HUES6 (cell line): ENCODE results near the gene ARHGEF33.
A peak's percentile ranks its signal among the peaks of the same experiment; 100 is the strongest.

Source experiments
- H3K27ac ChIP-seq: 2 replicates; pipeline ENCODE4 v1.7.0; 2013; ENCODE audit warnings: low read depth, mild to moderate bottlenecking, low read length, inconsistent platforms
- H3K27me3 ChIP-seq: 2 replicates; pipeline ENCODE4 v1.6.1; 2013; ENCODE audit warnings: low read length; ENCODE audit not compliant: control insufficient read depth, insufficient read depth
- H3K36me3 ChIP-seq: 2 replicates; pipeline ENCODE4 v1.6.1; 2013; ENCODE audit warnings: low read length; ENCODE audit not compliant: control insufficient read depth, insufficient read depth
- H3K4me1 ChIP-seq: 2 replicates; pipeline ENCODE4 v1.6.1; 2013; ENCODE audit warnings: low read length; ENCODE audit not compliant: control insufficient read depth, insufficient read depth
- H3K4me3 ChIP-seq: 2 replicates; pipeline ENCODE4 v1.5.1; 2013; ENCODE audit warnings: low read depth, low read length
- H3K9ac ChIP-seq: one replicate; pipeline ENCODE4 v1.6.1; 2013; ENCODE audit warnings: mild to moderate bottlenecking, low read length
- H3K9me3 ChIP-seq: 2 replicates; pipeline ENCODE4 v1.6.1; 2013; ENCODE audit warnings: low read depth, low read length; ENCODE audit not compliant: control insufficient read depth, insufficient read depth

Gene ARHGEF33

GRCh38 chr2:39017334-39017733 lies 127.7 kb downstream of the ARHGEF33 start:
- H3K27ac ChIP-seq, result no peak overlapping the region
- no peaks in the 10 kb centered on the region for H3K9me3 ChIP-seq
- no peak overlapping the region for H3K9ac ChIP-seq
- H3K27me3 ChIP-seq, result no peaks in the 10 kb centered on the region
- peaks cover 14% of the 10 kb centered on the region; the same call in 1 of the 2 replicates for H3K4me1 ChIP-seq
- H3K4me3 ChIP-seq, result no peak overlapping the region
- H3K36me3 ChIP-seq, result peaks cover 17% of the 10 kb centered on the region

DNA sequence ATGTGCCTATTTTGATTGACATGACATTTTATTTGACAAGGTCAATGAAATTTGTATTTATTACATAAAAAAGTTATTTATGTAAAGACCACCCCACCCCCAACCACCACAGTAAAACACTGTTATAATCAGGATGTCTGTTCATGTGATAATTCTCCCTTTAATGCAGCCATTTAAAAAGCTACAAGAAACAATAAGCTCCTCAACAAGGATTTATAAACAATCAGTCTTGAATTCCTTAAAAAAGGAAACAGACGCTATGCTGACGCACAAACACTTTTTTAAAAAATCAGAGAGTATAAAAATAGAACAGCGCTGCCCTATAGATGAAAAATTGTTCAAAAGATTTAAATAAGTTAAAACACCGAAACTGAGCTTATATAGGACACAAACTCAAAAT lies 129.0 kb downstream of the ARHGEF33 start:
- Histone ChIP-seq H3K9me3 (no peaks in the 10 kb centered on the region), H3K9ac (no peak overlapping the region), H3K36me3 (peaks cover 12% of the 10 kb centered on the region), H3K27ac (peak overlapping the region; percentile 42; the same call in 1 of the 2 replicates), H3K4me3 (no peak overlapping the region), H3K27me3 (no peaks in the 10 kb centered on the region), H3K4me1 (peaks cover 14% of the 10 kb centered on the region; the same call in 1 of the 2 replicates)

GRCh38 chr2:39020383-39020782 lies 130.7 kb downstream of the ARHGEF33 start:
- Histone ChIP-seq H3K36me3 (peaks cover 10% of the 10 kb centered on the region), H3K9me3 (no peaks in the 10 kb centered on the region), H3K27me3 (no peaks in the 10 kb centered on the region), H3K27ac (no peak overlapping the region), H3K9ac (no peak overlapping the region), H3K4me3 (no peak overlapping the region), H3K4me1 (peaks cover 14% of the 10 kb centered on the region; the same call in 1 of the 2 replicates)

GRCh38 chr2:39022642-39023235 lies 133.1 kb downstream of the ARHGEF33 start:
- peaks cover 10% of the 10 kb centered on the region for H3K36me3 ChIP-seq
- H3K9ac ChIP-seq, result no peak overlapping the region
- H3K4me3 ChIP-seq, result no peak overlapping the region

DNA sequence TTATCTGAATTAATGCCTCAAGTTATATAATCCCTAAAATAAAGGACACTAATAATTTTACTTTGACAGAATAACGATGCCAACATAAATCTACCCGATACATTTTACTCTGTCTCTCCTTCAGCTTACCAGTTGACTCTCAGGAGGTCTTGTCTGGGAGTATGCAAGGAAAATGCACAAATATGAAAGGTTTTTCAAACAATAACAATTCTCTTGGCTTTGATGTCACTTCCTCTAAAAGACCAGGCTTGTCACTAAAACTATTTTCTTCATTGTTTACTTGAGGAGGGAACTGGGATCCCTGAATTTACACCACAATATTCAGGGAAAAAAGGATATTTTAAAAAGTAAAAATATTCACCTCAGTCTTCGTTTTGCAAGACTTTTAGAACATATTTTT lies 134.0 kb downstream of the ARHGEF33 start:
- no peaks in the 10 kb centered on the region for H3K27me3 ChIP-seq
- no peak overlapping the region for H3K9ac ChIP-seq
- peaks cover 13% of the 10 kb centered on the region for H3K36me3 ChIP-seq
- H3K4me1 ChIP-seq, result peaks cover 17% of the 10 kb centered on the region; the same call in 1 of the 2 replicates
- no peak overlapping the region for H3K4me3 ChIP-seq
- no peaks in the 10 kb centered on the region for H3K9me3 ChIP-seq
- no peak overlapping the region for H3K27ac ChIP-seq

More at GRCh38 chr2:39022642-39023235, 133.1 kb downstream of the ARHGEF33 start:
- no peaks in the 10 kb centered on the region for H3K27me3 ChIP-seq
- H3K4me1 ChIP-seq, result peaks cover 16% of the 10 kb centered on the region; the same call in 1 of the 2 replicates
- H3K9me3 ChIP-seq, result no peaks in the 10 kb centered on the region
- H3K27ac ChIP-seq, result no peak overlapping the region

GRCh38 chr2:39024833-39025232 lies 135.2 kb downstream of the ARHGEF33 start:
- Histone ChIP-seq H3K36me3 (peaks cover 13% of the 10 kb centered on the region), H3K27me3 (no peaks in the 10 kb centered on the region), H3K4me1 (peaks cover 10% of the 10 kb centered on the region; the same call in 1 of the 2 replicates), H3K9me3 (no peaks in the 10 kb centered on the region), H3K4me3 (no peak overlapping the region), H3K27ac (no peak overlapping the region), H3K9ac (no peak overlapping the region)
